GM21619 (cell line): ENCODE results near the gene ASB15.

Experiments used
- ATAC-seq: cut with Tn5 transposase; IDR thresholded peaks from one replicate; pipeline ENCODE4 v1.9.1; 2021; ENCODE audit not compliant: unreplicated experiment

Gene ASB15

GRCh38 chr7:123661765-123662164, 60.1 kb downstream of the ASB15 start:
- no peak for ATAC-seq

- ATAC-seq = no peak
These were observed 60.7 kb downstream of the ASB15 start for GRCh38 chr7:123662293-123662692.

- ATAC-seq = no peak
These were observed 61.1 kb downstream of the ASB15 start for GRCh38 chr7:123662755-123663154.

GRCh38 chr7:123663200-123663599, 61.6 kb downstream of the ASB15 start:
- no peak for ATAC-seq

- ATAC-seq = no peak
These were observed 63.5 kb downstream of the ASB15 start for GRCh38 chr7:123665157-123665556.

- ATAC-seq = no peak
These were observed 64.3 kb downstream of the ASB15 start for GRCh38 chr7:123665896-123666295.

- ATAC-seq = no peak
These were observed 64.9 kb downstream of the ASB15 start for GRCh38 chr7:123666492-123666891.

- no peak for ATAC-seq
These were observed 67.9 kb downstream of the ASB15 start for GRCh38 chr7:123669485-123669884.

GRCh38 chr7:123673137-123673732, 71.6 kb downstream of the ASB15 start:
- ATAC-seq = no peak

GRCh38 chr7:123673752-123674398, 72.3 kb downstream of the ASB15 start:
- no peak for ATAC-seq

- no peak for ATAC-seq
These were observed 73.0 kb downstream of the ASB15 start for GRCh38 chr7:123674399-123675180.

- no peak for ATAC-seq
These were observed 73.5 kb downstream of the ASB15 start for GRCh38 chr7:123675181-123675473.

GRCh38 chr7:123677061-123677715, 75.6 kb downstream of the ASB15 start:
- no peak for ATAC-seq

- ATAC-seq = no peak
These were observed 78.0 kb downstream of the ASB15 start for GRCh38 chr7:123679614-123680013.

GRCh38 chr7:123680580-123680979, 79.0 kb downstream of the ASB15 start:
- ATAC-seq = no peak

- ATAC-seq = no peak
These were observed 79.9 kb downstream of the ASB15 start for GRCh38 chr7:123681561-123681960.

- peak; percentile 70 for ATAC-seq
These were observed 81.1 kb downstream of the ASB15 start for GRCh38 chr7:123682690-123683089.

GRCh38 chr7:123687161-123687560, 85.5 kb downstream of the ASB15 start:
- no peak for ATAC-seq

GRCh38 chr7:123687727-123688126, 86.1 kb downstream of the ASB15 start:
- no peak for ATAC-seq
